Fibroblast of pulmonary artery (primary cell): ENCODE measurements around the gene ABCB9.
A peak's percentile ranks its signal among the peaks of the same experiment; 100 is the strongest.
"Not testable (repeated sequence)": the region's sequence is repeated elsewhere in the genome, so short reads cannot be mapped to it uniquely, and the experiment has no call there.

Source experiments
- DNase-seq: peaks from one replicate; pipeline ENCODE4 v3.0.0-alpha.2; 2010; ENCODE audit warnings: low read depth
- H3K4me3 ChIP-seq: replicated peaks from 2 replicates; pipeline ENCODE4 v1.5.1; 2011; ENCODE audit warnings: low read depth, mild to moderate bottlenecking, control low read depth, low read length, moderate library complexity
- TF ChIP-seq, protein P1 (sequence below): IDR thresholded peaks from 2 replicates; pipeline ENCODE4 v1.5.1; 2011; ENCODE audit warnings: mild to moderate bottlenecking, control low read depth, low read length, inconsistent platforms; ENCODE audit errors: missing control alignments

The ABCB9 gene

DNA sequence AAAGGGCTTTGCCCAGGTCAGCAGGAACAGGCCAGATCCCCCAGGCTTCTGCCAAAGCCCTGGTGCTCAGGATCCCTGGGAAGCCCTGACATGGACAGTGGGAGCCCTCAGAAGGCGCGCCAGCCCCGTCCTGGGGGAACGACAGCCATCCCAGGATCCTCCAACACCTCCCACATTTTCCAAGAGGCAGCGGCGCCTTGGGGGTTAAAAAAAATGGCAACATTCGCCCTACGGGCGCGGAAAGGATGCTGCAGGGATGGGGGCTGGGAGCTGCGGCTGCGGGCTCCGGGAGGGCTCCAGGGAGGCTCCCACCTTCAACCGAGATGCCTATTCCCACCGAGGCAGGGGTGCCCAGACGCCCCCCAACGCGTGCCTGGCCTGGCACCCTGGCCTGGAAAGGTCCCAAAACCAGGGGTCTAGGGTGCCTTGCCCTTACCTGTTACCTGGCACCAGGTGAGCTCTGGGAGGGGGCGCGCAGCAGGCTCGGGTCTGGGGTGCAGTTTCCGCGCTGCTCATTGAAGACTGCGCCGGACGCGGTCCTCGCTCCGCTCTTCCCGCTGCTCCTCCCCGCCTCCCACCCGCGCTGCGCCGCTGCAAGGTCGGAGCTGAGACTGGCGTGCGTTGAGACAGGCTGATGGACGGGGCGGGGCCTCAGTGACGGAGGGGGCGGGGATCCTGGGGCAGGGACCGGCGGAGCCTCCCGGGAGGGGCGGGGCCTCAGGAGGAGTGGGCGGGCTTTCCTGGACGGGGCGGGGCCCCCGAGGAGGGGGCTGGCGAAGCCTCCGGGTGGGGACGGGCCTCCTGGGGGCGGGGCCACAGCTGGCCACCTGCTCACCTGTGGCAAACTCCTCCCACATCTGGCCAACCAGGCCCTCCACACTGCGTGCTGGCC lies at the start of gene ABCB9:
Gene ABCB9 (minus strand): TSS at position 613 of the 892 bp plus-strand sequence. CDS start 6,228 bp downstream, outside the sequence.
- peak within 1 kb of the TSS; percentile 82 for H3K4me3 ChIP-seq

DNA sequence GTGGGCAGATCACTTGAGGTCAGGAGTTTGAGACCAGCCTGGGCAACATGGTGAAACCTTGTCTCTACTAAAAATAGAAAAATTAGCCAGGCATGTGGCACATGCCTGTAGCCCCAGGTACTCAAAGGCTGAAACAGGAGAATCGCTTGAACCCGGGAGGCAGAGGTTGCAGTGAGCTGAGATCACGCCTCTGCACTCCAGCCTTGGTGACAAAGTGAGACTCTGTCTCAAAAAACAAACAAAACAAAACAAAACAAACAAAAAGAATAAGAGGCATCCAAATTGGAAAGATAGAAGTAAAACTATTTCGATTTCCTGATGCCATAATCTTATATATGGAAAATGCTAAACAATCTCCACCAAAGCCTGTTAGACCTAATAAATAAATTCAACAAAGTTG lies 48.2 kb upstream of the ABCB9 start:
- DNase-seq, H3K4me3 ChIP-seq: not testable (repeated sequence)

More for the DNA sequence above, at the start of gene ABCB9:
- DNase-seq: peak; percentile 92
- TF ChIP-seq, protein P1, sequence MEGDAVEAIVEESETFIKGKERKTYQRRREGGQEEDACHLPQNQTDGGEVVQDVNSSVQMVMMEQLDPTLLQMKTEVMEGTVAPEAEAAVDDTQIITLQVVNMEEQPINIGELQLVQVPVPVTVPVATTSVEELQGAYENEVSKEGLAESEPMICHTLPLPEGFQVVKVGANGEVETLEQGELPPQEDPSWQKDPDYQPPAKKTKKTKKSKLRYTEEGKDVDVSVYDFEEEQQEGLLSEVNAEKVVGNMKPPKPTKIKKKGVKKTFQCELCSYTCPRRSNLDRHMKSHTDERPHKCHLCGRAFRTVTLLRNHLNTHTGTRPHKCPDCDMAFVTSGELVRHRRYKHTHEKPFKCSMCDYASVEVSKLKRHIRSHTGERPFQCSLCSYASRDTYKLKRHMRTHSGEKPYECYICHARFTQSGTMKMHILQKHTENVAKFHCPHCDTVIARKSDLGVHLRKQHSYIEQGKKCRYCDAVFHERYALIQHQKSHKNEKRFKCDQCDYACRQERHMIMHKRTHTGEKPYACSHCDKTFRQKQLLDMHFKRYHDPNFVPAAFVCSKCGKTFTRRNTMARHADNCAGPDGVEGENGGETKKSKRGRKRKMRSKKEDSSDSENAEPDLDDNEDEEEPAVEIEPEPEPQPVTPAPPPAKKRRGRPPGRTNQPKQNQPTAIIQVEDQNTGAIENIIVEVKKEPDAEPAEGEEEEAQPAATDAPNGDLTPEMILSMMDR: no peak

DNA sequence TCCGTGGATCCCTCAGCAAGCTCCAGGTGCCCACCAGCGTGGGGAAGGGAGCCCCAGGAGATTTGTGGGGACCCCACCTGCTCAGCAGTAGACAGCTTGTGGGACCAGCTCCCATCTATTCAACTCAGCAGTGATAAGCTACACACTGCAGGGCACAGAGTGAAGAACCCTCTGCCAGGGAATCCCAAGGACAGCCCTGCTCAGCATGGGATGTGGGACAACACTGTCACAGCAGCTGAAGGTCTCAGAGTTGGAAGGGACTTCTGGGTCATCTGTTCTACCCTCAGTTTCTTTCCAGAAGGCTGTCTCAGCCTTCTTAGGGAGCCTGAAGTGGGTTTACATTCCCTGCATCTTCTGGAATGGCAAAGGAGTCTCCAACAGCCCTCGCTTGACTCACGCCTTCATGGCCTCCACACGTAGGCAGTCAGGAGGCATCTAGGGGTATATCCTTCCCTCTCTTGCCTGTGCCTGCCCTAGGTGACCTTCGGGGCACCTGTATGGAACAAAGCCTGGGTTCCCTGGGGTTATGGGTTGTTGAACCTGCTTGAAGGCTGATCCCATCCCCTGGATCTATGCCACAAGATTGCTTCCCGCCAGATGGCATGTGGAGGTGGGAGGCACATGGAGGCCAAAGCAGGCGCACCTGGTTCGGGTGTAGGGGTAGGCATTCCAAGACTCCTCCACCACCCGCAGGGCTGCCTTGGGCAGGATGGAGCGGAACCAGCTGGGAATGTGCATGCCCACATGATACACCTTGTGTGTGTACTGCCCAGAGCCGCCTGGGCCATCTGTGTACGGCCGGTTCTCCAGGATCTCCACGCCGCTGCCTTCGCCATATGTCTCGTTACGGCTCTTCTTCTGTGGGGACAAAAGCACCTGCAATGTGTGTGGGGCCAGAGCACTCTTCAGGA lies 47.2 kb upstream of the ABCB9 start:
- no peak for DNase-seq
- no peak overlapping the region for H3K4me3 ChIP-seq

DNA sequence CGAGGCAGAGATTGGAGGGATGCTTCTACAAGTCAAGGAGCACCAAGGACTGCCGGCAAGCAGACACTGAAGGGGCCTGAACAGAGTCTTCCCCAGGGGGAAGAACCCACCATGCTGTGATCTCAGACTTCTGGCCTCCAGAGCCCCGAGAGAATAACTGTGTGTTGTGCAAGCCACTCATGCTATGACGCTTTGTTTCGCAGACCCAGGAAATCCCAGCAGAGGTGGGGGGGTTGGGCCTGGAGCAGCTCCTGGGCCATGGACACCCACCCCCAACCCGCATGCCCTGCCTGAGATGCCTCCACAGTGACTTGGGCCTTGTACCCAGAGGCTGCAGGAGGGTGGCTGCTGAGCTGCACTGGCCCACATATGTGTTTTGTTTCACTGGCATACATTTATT lies 45.4 kb upstream of the ABCB9 start:
- peak; percentile 3 for DNase-seq
- TF ChIP-seq, protein P1: no peak

More for the DNA sequence above, 47.2 kb upstream of the ABCB9 start:
- TF ChIP-seq, protein P1: no peak

DNA sequence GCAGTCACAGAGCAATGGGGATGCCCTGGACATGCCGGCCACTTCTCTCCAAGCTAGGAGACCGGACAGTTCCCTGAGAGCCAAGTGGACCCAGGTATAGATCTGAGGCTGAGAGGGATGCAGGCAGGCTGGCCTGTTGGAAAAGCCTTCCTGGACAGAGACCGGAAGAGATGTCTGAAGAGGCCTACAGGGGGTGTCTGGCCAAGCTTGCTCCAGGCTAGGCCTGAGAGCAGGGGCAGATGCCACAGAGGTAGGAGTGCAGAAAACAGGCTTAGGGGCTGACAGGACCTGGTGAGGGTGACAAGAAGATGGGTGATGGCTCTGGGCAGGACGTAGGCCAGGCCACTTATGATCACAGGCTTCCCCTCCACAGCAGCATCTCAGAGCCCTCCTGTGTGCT lies 44.4 kb upstream of the ABCB9 start:
- TF ChIP-seq, protein P1: no peak
- no peak overlapping the region for H3K4me3 ChIP-seq
- no peak for DNase-seq

More for the DNA sequence above, 45.4 kb upstream of the ABCB9 start:
- no peak overlapping the region for H3K4me3 ChIP-seq

DNA sequence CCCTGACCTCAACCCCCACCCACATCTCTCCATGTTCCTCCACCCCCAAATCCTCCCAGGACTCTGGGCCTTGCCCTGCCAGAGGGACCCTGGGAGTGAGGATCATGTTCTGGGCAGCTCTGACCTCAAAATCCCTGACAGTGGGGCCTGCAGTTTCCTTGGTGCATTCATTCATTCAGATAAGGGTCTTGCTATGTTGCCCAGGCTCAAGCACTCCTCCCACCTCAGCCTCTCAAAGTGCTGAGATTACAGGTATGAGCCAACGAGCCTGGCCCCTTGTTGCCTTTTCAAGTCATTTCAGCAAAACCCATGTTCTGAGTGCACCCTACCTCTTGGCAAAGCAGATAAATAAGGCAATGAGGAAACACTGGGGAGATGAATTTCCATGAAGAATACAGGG lies 43.8 kb upstream of the ABCB9 start:
- TF ChIP-seq, protein P1: no peak
- H3K4me3 ChIP-seq: no peak overlapping the region
- no peak for DNase-seq

DNA sequence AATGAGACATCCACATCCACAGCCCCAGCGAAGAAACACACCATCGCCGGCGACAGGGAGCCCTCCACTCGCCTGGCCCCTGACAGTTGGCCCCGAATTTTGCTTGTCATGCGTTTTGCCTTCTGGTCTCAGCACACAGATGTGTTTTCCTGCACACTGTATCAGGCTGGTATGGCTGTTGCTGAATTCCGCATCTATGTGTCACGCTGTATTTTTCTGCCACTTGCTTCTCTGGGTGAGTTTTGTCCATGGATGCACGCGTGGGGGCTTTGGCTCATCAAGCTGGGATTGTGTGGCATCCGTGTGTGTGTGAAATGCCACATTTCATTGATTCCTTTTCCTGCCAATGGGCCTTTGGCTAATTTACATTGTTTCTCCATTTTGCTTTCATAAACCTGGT lies 40.7 kb upstream of the ABCB9 start:
- TF ChIP-seq, protein P1: no peak
- no peak overlapping the region for H3K4me3 ChIP-seq
- peak; percentile 3 for DNase-seq
